Fibroblast of pulmonary artery (primary cell): ENCODE measurements around the gene PICK1.

ENCODE experiments used
- DNase-seq: peaks from one replicate; pipeline ENCODE4 v3.0.0-alpha.2; 2010; ENCODE audit warnings: low read depth
- H3K4me3 ChIP-seq: replicated peaks from 2 replicates; pipeline ENCODE4 v1.5.1; 2011; ENCODE audit warnings: low read depth, mild to moderate bottlenecking, control low read depth, low read length, moderate library complexity
- TF ChIP-seq, protein P1 (sequence below): IDR thresholded peaks from 2 replicates; pipeline ENCODE4 v1.5.1; 2011; ENCODE audit warnings: mild to moderate bottlenecking, control low read depth, low read length, inconsistent platforms; ENCODE audit errors: missing control alignments

The PICK1 gene

DNA sequence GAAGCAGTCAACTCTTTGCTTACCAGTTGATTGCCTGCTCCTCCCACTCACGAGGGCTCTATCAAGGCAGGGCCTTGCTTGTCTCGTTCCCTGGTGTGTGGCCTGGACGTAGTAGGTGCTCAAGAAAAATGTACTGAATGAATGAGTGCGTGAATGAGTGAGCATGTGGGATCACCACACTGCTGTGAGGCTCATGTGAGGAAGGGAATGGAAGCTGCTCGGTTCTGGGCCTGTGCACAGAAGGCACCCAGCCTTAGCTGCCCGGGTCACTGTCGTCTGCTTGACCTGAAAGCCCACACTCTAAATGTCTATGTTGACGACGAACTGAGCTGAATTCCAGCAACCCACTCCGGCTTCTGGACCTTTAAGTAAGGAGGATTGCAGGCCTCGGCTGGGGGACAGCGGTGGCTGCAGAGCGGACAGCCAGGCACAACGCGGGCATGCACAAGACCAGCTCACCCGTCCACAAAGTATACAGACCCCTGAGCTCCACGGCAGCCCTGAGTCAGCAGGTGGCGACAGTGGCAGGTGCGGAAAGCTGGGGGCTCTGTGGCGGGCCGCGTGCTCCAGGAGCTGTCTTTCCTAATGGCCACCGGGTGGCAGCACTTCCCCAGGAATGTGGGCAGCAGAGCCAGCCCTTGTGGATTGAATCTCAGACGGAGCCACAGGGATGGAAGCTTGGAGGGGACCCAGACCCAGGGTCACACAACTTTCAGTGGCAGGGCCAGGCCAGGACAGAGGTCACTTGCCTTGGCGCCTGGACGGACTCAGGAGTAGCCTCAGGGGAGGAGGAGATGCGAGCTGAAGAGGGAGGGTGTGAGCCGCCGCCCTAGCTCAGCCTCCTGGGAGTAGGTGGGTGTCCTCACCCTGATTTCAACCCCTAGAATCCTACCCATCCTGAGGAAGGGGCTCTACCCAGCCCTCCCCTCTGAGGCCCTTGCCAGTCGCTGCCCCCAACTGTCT, 5.0 kb upstream of the PICK1 start:
- H3K4me3 ChIP-seq, result no peak overlapping the region
- peak; percentile 75 for DNase-seq
- TF ChIP-seq, protein P1, sequence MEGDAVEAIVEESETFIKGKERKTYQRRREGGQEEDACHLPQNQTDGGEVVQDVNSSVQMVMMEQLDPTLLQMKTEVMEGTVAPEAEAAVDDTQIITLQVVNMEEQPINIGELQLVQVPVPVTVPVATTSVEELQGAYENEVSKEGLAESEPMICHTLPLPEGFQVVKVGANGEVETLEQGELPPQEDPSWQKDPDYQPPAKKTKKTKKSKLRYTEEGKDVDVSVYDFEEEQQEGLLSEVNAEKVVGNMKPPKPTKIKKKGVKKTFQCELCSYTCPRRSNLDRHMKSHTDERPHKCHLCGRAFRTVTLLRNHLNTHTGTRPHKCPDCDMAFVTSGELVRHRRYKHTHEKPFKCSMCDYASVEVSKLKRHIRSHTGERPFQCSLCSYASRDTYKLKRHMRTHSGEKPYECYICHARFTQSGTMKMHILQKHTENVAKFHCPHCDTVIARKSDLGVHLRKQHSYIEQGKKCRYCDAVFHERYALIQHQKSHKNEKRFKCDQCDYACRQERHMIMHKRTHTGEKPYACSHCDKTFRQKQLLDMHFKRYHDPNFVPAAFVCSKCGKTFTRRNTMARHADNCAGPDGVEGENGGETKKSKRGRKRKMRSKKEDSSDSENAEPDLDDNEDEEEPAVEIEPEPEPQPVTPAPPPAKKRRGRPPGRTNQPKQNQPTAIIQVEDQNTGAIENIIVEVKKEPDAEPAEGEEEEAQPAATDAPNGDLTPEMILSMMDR, result peak; percentile 62

- no peak overlapping the region for H3K4me3 ChIP-seq
- DNase-seq, result no peak
- TF ChIP-seq, protein P1, result no peak
Observed at GRCh38 chr22:38062791-38063190, 5.6 kb downstream of the PICK1 start.

GRCh38 chr22:38065539-38065938, 8.3 kb downstream of the PICK1 start:
- DNase-seq, result no peak
- TF ChIP-seq, protein P1, result no peak

DNA sequence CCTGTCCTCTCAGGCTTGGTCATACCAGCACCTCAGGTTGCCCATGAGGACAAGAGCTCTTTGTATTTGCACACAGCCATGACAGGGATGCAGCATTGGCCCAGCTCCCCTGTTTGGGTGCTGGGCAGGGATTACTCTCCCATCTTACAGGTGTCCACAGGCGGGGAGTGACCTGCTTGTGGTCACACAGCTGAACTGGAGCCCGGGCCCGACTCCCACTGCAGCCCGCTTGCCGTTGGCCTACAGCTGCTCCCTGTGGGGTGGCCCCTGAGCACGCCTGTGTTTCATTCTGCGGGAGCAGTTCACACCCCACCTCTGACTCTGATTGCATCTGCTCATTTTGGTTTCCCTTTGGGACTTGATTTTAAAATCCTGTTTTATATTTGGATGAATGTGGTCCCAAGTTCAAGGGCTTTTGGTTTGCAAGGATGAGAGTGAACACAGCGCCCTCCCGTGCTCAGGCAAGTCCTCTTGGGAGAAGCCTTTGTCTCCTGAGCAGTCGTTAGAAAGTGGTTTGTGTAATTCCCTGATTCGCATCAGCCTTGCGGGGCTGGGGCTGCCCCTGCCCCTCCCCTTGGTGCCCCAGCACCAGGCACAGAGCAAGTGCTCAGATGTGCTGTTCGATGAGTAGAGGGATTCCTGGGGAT, 9.3 kb downstream of the PICK1 start:
- no peak for DNase-seq
- no peak overlapping the region for H3K4me3 ChIP-seq
- TF ChIP-seq, protein P1, result no peak

More at GRCh38 chr22:38065539-38065938, 8.3 kb downstream of the PICK1 start:
- H3K4me3 ChIP-seq, result no peak overlapping the region

- no peak for DNase-seq
Observed at GRCh38 chr22:38067028-38067415, 9.8 kb downstream of the PICK1 start.

DNA sequence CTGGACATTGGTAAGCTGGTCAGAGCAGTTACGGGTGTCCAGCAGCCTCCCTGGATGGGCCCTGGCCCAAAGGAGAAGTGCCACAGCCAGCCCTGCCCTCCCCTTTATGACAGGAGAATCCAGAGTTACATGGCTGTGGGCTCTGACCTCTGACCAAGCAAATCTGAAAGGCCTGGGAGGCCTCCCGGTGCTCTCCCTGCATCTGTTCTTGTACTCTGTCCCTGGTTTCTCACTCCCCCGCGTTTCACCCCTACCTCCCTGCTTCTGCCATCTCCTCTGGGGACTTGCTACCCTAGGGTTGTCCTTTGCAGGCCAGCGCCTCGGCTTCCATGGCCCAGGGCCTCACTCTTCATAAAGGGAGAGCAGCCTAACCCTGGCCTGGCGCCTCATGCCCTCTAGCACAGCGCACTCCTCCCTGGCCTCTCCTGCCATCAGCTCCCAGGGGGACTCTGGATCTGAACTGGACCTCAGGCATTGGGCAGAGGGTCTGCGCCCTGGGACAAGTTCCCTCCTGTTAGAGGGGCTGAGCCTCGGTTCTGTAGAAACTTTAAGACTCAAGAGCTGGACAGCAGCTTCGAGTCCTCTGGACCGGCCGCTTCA, 10.7 kb downstream of the PICK1 start:
- DNase-seq, result no peak
- TF ChIP-seq, protein P1, result no peak
- H3K4me3 ChIP-seq, result no peak overlapping the region

More at GRCh38 chr22:38067028-38067415, 9.8 kb downstream of the PICK1 start:
- TF ChIP-seq, protein P1, result no peak
- H3K4me3 ChIP-seq, result no peak overlapping the region
